ENCODE results near the gene EFCAB6. TPM values are rescaled to one million over a fixed set of nuclear protein-coding genes. Genes with fewer than 3 reads are reported as not detected.

Gene EFCAB6
- total and polyA plus RNA-seq, 2 donors (not counting 3 experiments of a cell fraction or from before 2014, with no cell fraction given): 0.07 to 0.31 TPM

GRCh38 chr22:43542681-43543521 is 269.2 kb downstream of the EFCAB6 start:
- no peak overlapping the region for H3K27ac ChIP-seq (ENCODE audit: insufficient read depth, low read depth, low read length)
- H4K20me1 ChIP-seq (replicated peaks; ENCODE audit: control insufficient read depth, extremely low read depth, insufficient read depth, low read length): no peaks in the 10 kb centered on the region
- no TSS peak for BruUV-seq (replicated peaks)
- no peaks in the 10 kb centered on the region for H3K79me2 ChIP-seq (ENCODE audit: control insufficient read depth, insufficient read depth, low read length)
- H3K9me3 ChIP-seq (replicated peaks; ENCODE audit: control insufficient read depth, insufficient read depth, low read length): no peaks in the 10 kb centered on the region
- no peak for TF ChIP-seq CTCF (IDR thresholded peaks at IDR 0.05; ENCODE audit: extremely low read depth in 1 of 2, insufficient read depth in 1 of 2, low read depth in 1 of 2, low read length in 2 of 2)
- TF ChIP-seq MYC (IDR thresholded peaks at IDR 0.05; ENCODE audit: low read depth, low read length): no peak
- TF ChIP-seq POLR2AphosphoS5 (IDR thresholded peaks at IDR 0.05; ENCODE audit: insufficient read depth, low read depth, low read length): no peak
- no peak for TF ChIP-seq POLR2A (IDR thresholded peaks at IDR 0.05; ENCODE audit: low read depth, low read length)
- TF ChIP-seq GATA2 (IDR thresholded peaks at IDR 0.05; ENCODE audit: insufficient read depth, insufficient read length, low read depth, low read length): no peak
- no peak for TF ChIP-seq JUN (IDR thresholded peaks at IDR 0.05; ENCODE audit: borderline replicate concordance, insufficient read depth, insufficient read length, low read depth)
- no peak for TF ChIP-seq EZH2 (IDR thresholded peaks at IDR 0.05; ENCODE audit: borderline replicate concordance, low read depth, low read length, severe bottlenecking)
- TF ChIP-seq MAX (IDR thresholded peaks at IDR 0.05; ENCODE audit: insufficient read depth, insufficient read length): no peak
- no peak for TF ChIP-seq FOS (IDR thresholded peaks at IDR 0.05; ENCODE audit: borderline replicate concordance, insufficient read depth, low read length)
- H2AFZ ChIP-seq (ENCODE audit: low read depth, low read length): no peak overlapping the region
- ChIA-PET POLR2A (no interaction called here), CTCF (no interaction called here)
- no peaks in the 10 kb centered on the region for H3K36me3 ChIP-seq (ENCODE audit: control insufficient read depth in 2 of 2, extremely low read depth in 1 of 2, insufficient read depth in 2 of 2, low read length in 2 of 2)
- H3K4me2 ChIP-seq (ENCODE audit: insufficient read depth, low read length): no peak overlapping the region
- no peak overlapping the region for H3K4me3 ChIP-seq (replicated peaks in 1 of 3; ENCODE audit: insufficient read depth in 1 of 3, low read depth in 1 of 3, low read length in 3 of 3)
- intact Hi-C loops (cut with micrococcal nuclease): no loop called here
- no peaks in the 10 kb centered on the region for H3K4me1 ChIP-seq (ENCODE audit: control insufficient read depth, extremely low read depth, insufficient read depth, low read length)
- FAIRE-seq (no peak), DNase-seq (ENCODE audit: low read depth, low spot score) (no peak)
- H3K9me1 ChIP-seq (replicated peaks; ENCODE audit: control insufficient read depth, extremely low read depth, insufficient read depth, low read length): no peaks in the 10 kb centered on the region
- no peak overlapping the region for H3K9ac ChIP-seq (replicated peaks; ENCODE audit: extremely low read depth, insufficient read depth, low read length)
- H3K27me3 ChIP-seq (ENCODE audit: control insufficient read depth in 2 of 2, insufficient read depth in 2 of 2, low read length in 2 of 2): no peaks in the 10 kb centered on the region
- dilution Hi-C loops (cut with MboI; ENCODE audit: extremely low pct_ligation_motif_present, low sequenced_read_pairs): no loop called here

Data from endothelial cell of umbilical vein (primary cell).